ENCODE data around the gene PDCL2. TPM values are rescaled to one million over a fixed set of nuclear protein-coding genes. Genes with fewer than 3 reads are reported as not detected.

Gene PDCL2
- total RNA-seq, 1 donor from 2014 or later: not detected

- no peak for DNase-seq (ENCODE audit: low spot score)
- H3K4me1 Mint-ChIP-seq (ENCODE audit: low read depth): peaks cover 41% of the 10 kb centered on the region
- H3K9me3 Mint-ChIP-seq: no peaks in the 10 kb centered on the region
- intact Hi-C loops (cut with micrococcal nuclease): loop anchor here (1.0 to 10.0 kb wide), 16 partner anchors 17 to 1482 kb away; partner anchors contain the start of genes AASDH, CEP135, CHIC2 and EXOC1
- H3K27me3 Mint-ChIP-seq (ENCODE audit: insufficient read depth): peaks cover 13% of the 10 kb centered on the region
- H3K27ac Mint-ChIP-seq: no peak overlapping the region
- H3K4me3 Mint-ChIP-seq: peak overlapping the region; percentile 58
- no peaks in the 10 kb centered on the region for H3K36me3 Mint-ChIP-seq (ENCODE audit: low read depth)
Measured at GRCh38 chr4:55546506-55546755, 45.6 kb downstream of the PDCL2 start.

DNA sequence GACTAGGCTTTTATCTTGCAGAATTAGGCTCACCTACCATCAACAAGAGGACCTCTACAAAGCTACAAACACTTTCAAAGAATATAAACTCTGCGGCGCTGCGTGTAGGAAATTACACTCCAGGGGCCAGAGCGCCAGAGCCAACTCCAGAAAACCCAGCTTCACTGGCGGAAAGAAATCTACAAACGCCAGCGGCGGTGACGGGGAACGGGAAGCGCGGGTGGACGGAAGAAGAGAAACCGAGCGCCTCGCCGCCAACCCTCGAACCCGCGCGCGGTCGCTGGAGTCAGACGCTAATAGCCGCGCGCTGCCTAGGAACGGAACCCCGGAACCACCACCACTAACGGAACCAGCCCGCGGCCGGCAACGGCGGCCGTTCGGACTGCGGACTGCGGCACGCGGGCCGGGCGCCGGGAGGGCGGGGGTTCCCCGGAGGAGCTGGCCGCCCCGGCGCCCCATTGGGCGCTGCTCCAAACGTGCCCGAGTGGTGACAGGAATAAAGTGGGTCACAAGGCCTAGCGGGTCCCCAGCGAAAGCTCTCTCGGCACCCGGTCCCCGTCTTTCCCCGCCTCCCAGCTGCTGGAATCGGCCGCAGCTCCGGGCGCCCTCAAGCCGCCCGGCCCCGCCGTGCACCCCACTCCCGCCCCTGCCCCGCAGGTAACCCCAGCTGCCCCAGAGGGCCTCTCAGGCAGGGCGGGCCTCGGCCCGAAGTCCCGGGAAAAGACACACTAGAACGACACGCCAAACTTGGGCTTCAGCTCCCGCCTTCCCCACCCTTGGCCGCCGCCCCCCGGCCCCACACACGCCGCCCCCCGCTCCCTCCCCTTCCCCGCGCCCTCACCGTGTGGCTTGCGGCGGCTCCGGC is 46.2 kb downstream of the PDCL2 start:
- Mint-ChIP-seq H3K27ac (peak overlapping the region; percentile 84), H3K36me3 (ENCODE audit: low read depth) (no peaks in the 10 kb centered on the region), H3K9me3 (no peaks in the 10 kb centered on the region), H3K27me3 (ENCODE audit: insufficient read depth) (peaks cover 13% of the 10 kb centered on the region), H3K4me1 (ENCODE audit: low read depth) (peaks cover 41% of the 10 kb centered on the region), H3K4me3 (peak overlapping the region; percentile 92)
- intact Hi-C loops (cut with micrococcal nuclease): loop anchor here (1.0 to 10.0 kb wide), 18 partner anchors 17 to 1481 kb away; partner anchors contain the start of genes AASDH, CEP135, CHIC2 and EXOC1
- DNase-seq (ENCODE audit: low spot score): peak; percentile 48

- H3K4me3 Mint-ChIP-seq: peak overlapping the region; percentile 92
- peak overlapping the region; percentile 84 for H3K27ac Mint-ChIP-seq
- intact Hi-C loops (cut with micrococcal nuclease): loop anchor here (1.0 to 10.0 kb wide), 13 partner anchors 108 to 1480 kb away; partner anchors contain the start of genes AASDH, CHIC2, NOA1 and PAICS
- no peak for DNase-seq (ENCODE audit: low spot score)
- H3K4me1 Mint-ChIP-seq (ENCODE audit: low read depth): peaks cover 37% of the 10 kb centered on the region
- no peaks in the 10 kb centered on the region for H3K9me3 Mint-ChIP-seq
- no peaks in the 10 kb centered on the region for H3K36me3 Mint-ChIP-seq (ENCODE audit: low read depth)
- peaks cover 13% of the 10 kb centered on the region for H3K27me3 Mint-ChIP-seq (ENCODE audit: insufficient read depth)
Measured at GRCh38 chr4:55545151-55545550, 46.9 kb downstream of the PDCL2 start.

- intact Hi-C loops (cut with micrococcal nuclease): loop anchor here (2.0 to 10.0 kb wide), 3 partner anchors 197 to 1479 kb away; partner anchors contain the start of genes CHIC2, REST and SRD5A3
- peaks cover 30% of the 10 kb centered on the region for H3K4me1 Mint-ChIP-seq (ENCODE audit: low read depth)
Measured at GRCh38 chr4:55543858-55544257, 48.2 kb downstream of the PDCL2 start.

GRCh38 chr4:55540271-55540670 is 51.8 kb downstream of the PDCL2 start:
- Mint-ChIP-seq H3K4me3 (no peak overlapping the region), H3K27me3 (ENCODE audit: insufficient read depth) (no peaks in the 10 kb centered on the region), H3K4me1 (ENCODE audit: low read depth) (peaks cover 31% of the 10 kb centered on the region), H3K36me3 (ENCODE audit: low read depth) (peaks cover 1% of the 10 kb centered on the region), H3K27ac (no peak overlapping the region), H3K9me3 (no peaks in the 10 kb centered on the region)
- DNase-seq (ENCODE audit: low spot score): no peak
- intact Hi-C loops (cut with micrococcal nuclease): loop anchor here (10.0 kb wide), 2 partner anchors 1365 to 1475 kb away; partner anchors contain the start of genes CHIC2 and REST

More at GRCh38 chr4:55543858-55544257, 48.2 kb downstream of the PDCL2 start:
- H3K27ac Mint-ChIP-seq: no peak overlapping the region
- H3K27me3 Mint-ChIP-seq (ENCODE audit: insufficient read depth): peaks cover 4% of the 10 kb centered on the region
- H3K36me3 Mint-ChIP-seq (ENCODE audit: low read depth): no peaks in the 10 kb centered on the region
- DNase-seq (ENCODE audit: low spot score): no peak
- no peak overlapping the region for H3K4me3 Mint-ChIP-seq
- no peaks in the 10 kb centered on the region for H3K9me3 Mint-ChIP-seq

GRCh38 chr4:55539658-55540057 is 52.4 kb downstream of the PDCL2 start:
- H3K4me3 Mint-ChIP-seq: no peak overlapping the region
- no peak for DNase-seq (ENCODE audit: low spot score)
- H3K9me3 Mint-ChIP-seq: no peaks in the 10 kb centered on the region
- peaks cover 1% of the 10 kb centered on the region for H3K36me3 Mint-ChIP-seq (ENCODE audit: low read depth)
- no peak overlapping the region for H3K27ac Mint-ChIP-seq
- H3K27me3 Mint-ChIP-seq (ENCODE audit: insufficient read depth): no peaks in the 10 kb centered on the region
- intact Hi-C loops (cut with micrococcal nuclease): loop anchor here (10.0 kb wide), 2 partner anchors 1365 to 1475 kb away; partner anchors contain the start of genes CHIC2 and REST
- H3K4me1 Mint-ChIP-seq (ENCODE audit: low read depth): peaks cover 25% of the 10 kb centered on the region

DNA sequence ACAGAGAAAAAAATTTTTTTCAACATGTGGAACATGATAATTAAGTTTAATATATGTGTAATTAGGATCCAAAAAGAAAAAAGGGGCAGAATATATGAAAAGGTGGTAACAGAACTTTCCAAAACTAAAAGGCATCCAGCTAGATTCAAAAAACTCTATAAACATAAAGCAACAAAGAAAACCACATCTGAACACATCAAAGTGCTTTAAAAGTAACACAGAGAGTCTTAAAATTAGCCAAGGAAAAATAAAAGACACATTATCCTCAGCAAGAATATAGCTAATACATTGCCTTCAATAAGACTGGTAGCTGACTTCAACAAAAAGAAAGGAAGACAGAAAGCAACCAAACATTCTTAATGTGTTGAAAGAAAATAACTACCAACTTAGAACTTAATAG is 53.5 kb downstream of the PDCL2 start:
- no peak for DNase-seq (ENCODE audit: low spot score)
- intact Hi-C loops (cut with micrococcal nuclease): no loop called here
- H3K27me3 Mint-ChIP-seq (ENCODE audit: insufficient read depth): no peaks in the 10 kb centered on the region
- H3K4me1 Mint-ChIP-seq (ENCODE audit: low read depth): peaks cover 16% of the 10 kb centered on the region
- no peak overlapping the region for H3K27ac Mint-ChIP-seq
- peaks cover 7% of the 10 kb centered on the region for H3K9me3 Mint-ChIP-seq
- H3K36me3 Mint-ChIP-seq (ENCODE audit: low read depth): peaks cover 3% of the 10 kb centered on the region
- no peak overlapping the region for H3K4me3 Mint-ChIP-seq

GRCh38 chr4:55534306-55534705 is 57.7 kb downstream of the PDCL2 start:
- no peaks in the 10 kb centered on the region for H3K27me3 Mint-ChIP-seq (ENCODE audit: insufficient read depth)
- no peak for DNase-seq (ENCODE audit: low spot score)
- intact Hi-C loops (cut with micrococcal nuclease): no loop called here
- H3K9me3 Mint-ChIP-seq: peaks cover 29% of the 10 kb centered on the region
- H3K4me1 Mint-ChIP-seq (ENCODE audit: low read depth): peaks cover 16% of the 10 kb centered on the region
- no peak overlapping the region for H3K4me3 Mint-ChIP-seq
- H3K27ac Mint-ChIP-seq: no peak overlapping the region
- H3K36me3 Mint-ChIP-seq (ENCODE audit: low read depth): peaks cover 19% of the 10 kb centered on the region

DNA sequence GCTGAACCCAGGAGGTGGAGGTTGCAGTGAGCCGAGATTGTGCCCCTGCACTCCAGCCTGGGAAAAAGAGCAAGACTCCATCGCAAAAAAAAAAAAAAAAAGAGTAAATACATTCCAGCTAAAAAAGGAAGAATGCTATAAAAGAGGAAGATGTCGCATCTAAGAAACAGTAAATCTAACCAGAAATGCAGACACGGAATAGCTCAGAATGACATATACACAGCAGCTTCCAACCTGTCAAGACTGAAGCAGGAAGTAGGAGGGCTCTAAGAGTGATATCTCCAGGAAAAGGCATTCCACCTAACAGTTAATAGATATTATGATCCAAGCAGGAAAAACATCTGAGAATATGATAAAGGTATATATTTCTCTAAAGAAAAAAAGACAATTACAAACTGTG is 61.4 kb downstream of the PDCL2 start:
- no peak overlapping the region for H3K27ac Mint-ChIP-seq
- no peaks in the 10 kb centered on the region for H3K27me3 Mint-ChIP-seq (ENCODE audit: insufficient read depth)
- intact Hi-C loops (cut with micrococcal nuclease): no loop called here
- no peaks in the 10 kb centered on the region for H3K4me1 Mint-ChIP-seq (ENCODE audit: low read depth)
- H3K4me3 Mint-ChIP-seq: no peak overlapping the region
- no peak for DNase-seq (ENCODE audit: low spot score)
- peaks cover 24% of the 10 kb centered on the region for H3K36me3 Mint-ChIP-seq (ENCODE audit: low read depth)
- H3K9me3 Mint-ChIP-seq: peaks cover 29% of the 10 kb centered on the region

GRCh38 chr4:55530167-55530566 is 61.9 kb downstream of the PDCL2 start:
- Mint-ChIP-seq H3K9me3 (peaks cover 29% of the 10 kb centered on the region), H3K27me3 (ENCODE audit: insufficient read depth) (no peaks in the 10 kb centered on the region), H3K4me3 (no peak overlapping the region), H3K36me3 (ENCODE audit: low read depth) (peaks cover 24% of the 10 kb centered on the region), H3K4me1 (ENCODE audit: low read depth) (no peaks in the 10 kb centered on the region), H3K27ac (no peak overlapping the region)
- intact Hi-C loops (cut with micrococcal nuclease): no loop called here
- DNase-seq (ENCODE audit: low spot score): no peak

- no peaks in the 10 kb centered on the region for H3K27me3 Mint-ChIP-seq (ENCODE audit: insufficient read depth)
- peaks cover 23% of the 10 kb centered on the region for H3K36me3 Mint-ChIP-seq (ENCODE audit: low read depth)
- peaks cover 22% of the 10 kb centered on the region for H3K9me3 Mint-ChIP-seq
- H3K27ac Mint-ChIP-seq: no peak overlapping the region
- H3K4me3 Mint-ChIP-seq: no peak overlapping the region
- intact Hi-C loops (cut with micrococcal nuclease): no loop called here
- DNase-seq (ENCODE audit: low spot score): no peak
- no peaks in the 10 kb centered on the region for H3K4me1 Mint-ChIP-seq (ENCODE audit: low read depth)
Measured at GRCh38 chr4:55528491-55528890, 63.6 kb downstream of the PDCL2 start.

DNA sequence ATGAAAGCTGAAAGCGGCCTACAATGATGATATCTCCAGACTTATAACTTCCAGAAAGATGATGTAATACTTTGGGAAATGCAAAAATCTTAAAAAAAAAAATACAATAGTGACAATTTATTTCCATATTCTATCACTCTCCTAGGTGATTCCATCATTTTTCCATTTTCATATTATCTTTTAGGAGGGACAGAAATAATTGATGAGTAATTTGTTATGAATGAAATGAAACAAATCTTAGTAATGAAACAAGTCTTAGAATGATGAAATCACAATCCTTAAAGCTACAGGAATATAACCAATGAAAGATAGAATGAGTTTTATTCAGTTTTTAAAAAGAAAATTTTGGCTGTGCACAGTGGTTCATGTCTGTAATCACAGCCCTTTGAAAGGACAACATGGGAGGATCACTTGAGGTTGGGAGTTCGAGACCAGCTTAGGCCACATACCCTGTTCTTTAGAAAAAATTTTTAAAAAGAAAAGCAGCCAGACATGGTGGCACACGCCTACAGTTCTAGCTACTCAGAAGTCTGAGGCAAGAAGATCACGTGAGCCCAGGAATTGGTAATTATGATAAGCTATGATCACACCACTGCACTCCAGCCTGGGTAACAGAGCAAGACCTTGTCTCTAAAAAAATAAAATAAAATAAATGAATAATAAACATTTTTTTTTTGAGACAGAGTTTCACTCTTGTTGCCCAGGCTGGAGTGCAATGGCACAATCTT is 67.0 kb downstream of the PDCL2 start:
- Mint-ChIP-seq H3K4me3 (no peak overlapping the region), H3K9me3 (peaks cover 4% of the 10 kb centered on the region), H3K4me1 (ENCODE audit: low read depth) (no peaks in the 10 kb centered on the region), H3K36me3 (ENCODE audit: low read depth) (peaks cover 11% of the 10 kb centered on the region), H3K27me3 (ENCODE audit: insufficient read depth) (peaks cover 1% of the 10 kb centered on the region), H3K27ac (no peak overlapping the region)
- DNase-seq (ENCODE audit: low spot score): no peak
- intact Hi-C loops (cut with micrococcal nuclease): no loop called here

- no peaks in the 10 kb centered on the region for H3K9me3 Mint-ChIP-seq
- DNase-seq (ENCODE audit: low spot score): no peak
- no peak overlapping the region for H3K27ac Mint-ChIP-seq
- H3K36me3 Mint-ChIP-seq (ENCODE audit: low read depth): peaks cover under 1% of the 10 kb centered on the region
- peaks cover 1% of the 10 kb centered on the region for H3K27me3 Mint-ChIP-seq (ENCODE audit: insufficient read depth)
- intact Hi-C loops (cut with micrococcal nuclease): no loop called here
- H3K4me1 Mint-ChIP-seq (ENCODE audit: low read depth): no peaks in the 10 kb centered on the region
- no peak overlapping the region for H3K4me3 Mint-ChIP-seq
Measured at GRCh38 chr4:55518442-55518841, 73.6 kb downstream of the PDCL2 start.
